PC-3 (cell line): ENCODE data around the gene GRK3. TPM values are rescaled to one million over a fixed set of nuclear protein-coding genes. Genes with fewer than 3 reads are reported as not detected.

Experiments used
- ATAC-seq: fragments of 200-7000 bp; cut with Tn5 transposase; 2 replicates; pipeline ENCODE4 v1.9.1; 2020; ENCODE audit warnings: mild to moderate bottlenecking, moderate library complexity
- BruUV-seq: library from RNA; stranded (reverse); fragments of 400-500 nt; replicated peaks from 2 replicates; lab custom pipeline; 2021; lab: Mats Ljungman, UMichigan
- CTCF ChIA-PET: fragments of 300-600 bp; sonication (Branson Sonifier 250); formaldehyde crosslinking; loops from one replicate; lab custom pipeline; 2022; ENCODE audit warnings: antibody characterized with exemption; lab: Charles Lee
- POLR2A ChIA-PET: fragments of 300-600 bp; sonication (Branson Sonifier 250); formaldehyde crosslinking; loops from one replicate; lab custom pipeline; 2022; ENCODE audit warnings: antibody characterized with exemption; ENCODE audit not compliant: unreplicated experiment; lab: Charles Lee
- DNase-seq: peaks from one replicate; pipeline ENCODE4 v3.0.0-alpha.2; 2015
- H2AFZ ChIP-seq: fragments of 300-600 bp; sonication (generic); 2 replicates; pipeline ENCODE4 v1.6.0; 2016; ENCODE audit warnings: antibody characterized with exemption, low read length
- H3F3A ChIP-seq: fragments of 300-600 bp; sonication (generic); one replicate; pipeline ENCODE4 v1.6.0; 2017; ENCODE audit warnings: antibody characterized with exemption, low read length, control low read depth, mild to moderate bottlenecking; ENCODE audit not compliant: unreplicated experiment
- H3K27ac ChIP-seq: fragments of 300-600 bp; sonication (generic); 2 replicates; pipeline ENCODE4 v1.5.1; 2016; ENCODE audit warnings: mild to moderate bottlenecking, low read length
- H3K27me3 ChIP-seq: fragments of 300-600 bp; sonication (generic); 2 replicates; pipeline ENCODE4 v1.6.1; 2016; ENCODE audit warnings: low read length, mixed read lengths
- H3K36me3 ChIP-seq: fragments of 300-600 bp; sonication (generic); 2 replicates; pipeline ENCODE4 v1.6.1; 2016; ENCODE audit warnings: low read depth, mixed run types, low read length, mixed read lengths
- H3K4me1 ChIP-seq: fragments of 300-600 bp; sonication (generic); 2 replicates; pipeline ENCODE4 v1.5.1; 2016; ENCODE audit warnings: low read length; ENCODE audit not compliant: insufficient read depth
- H3K4me2 ChIP-seq: fragments of 300-600 bp; sonication (generic); 2 replicates; pipeline ENCODE4 v1.6.0; 2016; ENCODE audit warnings: low read length
- H3K4me3 ChIP-seq: fragments of 300-600 bp; sonication (generic); 2 replicates; pipeline ENCODE4 v1.5.1; 2016; ENCODE audit warnings: mild to moderate bottlenecking, low read length, mixed read lengths
- H3K79me2 ChIP-seq: fragments of 300-600 bp; sonication (generic); 2 replicates; pipeline ENCODE4 v1.6.1; 2017; ENCODE audit warnings: low read length, mixed read lengths
- H3K9ac ChIP-seq: fragments of 300-600 bp; sonication (generic); 2 replicates; pipeline ENCODE4 v1.6.0; 2016; ENCODE audit warnings: mild to moderate bottlenecking, low read length
- H3K9me2 ChIP-seq: fragments of 300-600 bp; sonication (generic); replicated peaks from 2 replicates; pipeline ENCODE4 v1.6.1; 2016; ENCODE audit warnings: mixed run types, low read length, mixed read lengths
- H3K9me3 ChIP-seq: fragments of 300-600 bp; sonication (generic); 2 replicates; pipeline ENCODE4 v1.6.1; 2016; ENCODE audit warnings: low read length, mixed read lengths
- H4K20me1 ChIP-seq: fragments of 300-600 bp; sonication (generic); 2 replicates; pipeline ENCODE4 v1.6.1; 2016; ENCODE audit warnings: low read length, mixed read lengths
- EZH2 ChIP-seq: fragments of 300-600 bp; sonication (generic); IDR thresholded peaks from one replicate; pipeline ENCODE4 v1.6.1; 2017; ENCODE audit warnings: antibody characterized with exemption, mild to moderate bottlenecking, low read length; ENCODE audit not compliant: unreplicated experiment
- EZH2phosphoT487 ChIP-seq: fragments of 300-600 bp; sonication (generic); IDR thresholded peaks from 2 replicates; pipeline ENCODE4 v1.6.1; 2018; ENCODE audit warnings: mild to moderate bottlenecking, antibody characterized with exemption, low read length, borderline replicate concordance
- intact Hi-C: fragments of 100-400 bp; cut with micrococcal nuclease; formaldehyde crosslinking; loops from 2 replicates; pipeline ENCODE4 v1.9.0; 2023
- total RNA-seq: library from RNA; depleted of rRNA; stranded (reverse); fragments of >200 nt; gene quantifications from 2 replicates; pipeline ENCODE4 v1.2.3, GENCODE V29; 2014
- TF ChIP-seq, protein P1 (sequence below): fragments of 300-600 bp; sonication (generic); conservative IDR thresholded peaks from 2 replicates; pipeline ENCODE4 v1.5.1; 2017; ENCODE audit warnings: antibody characterized with exemption, low read depth, mild to moderate bottlenecking, low read length

GRK3 gene
- total RNA-seq, 1 experiment from 2014 or later = under 0.01 TPM

DNA sequence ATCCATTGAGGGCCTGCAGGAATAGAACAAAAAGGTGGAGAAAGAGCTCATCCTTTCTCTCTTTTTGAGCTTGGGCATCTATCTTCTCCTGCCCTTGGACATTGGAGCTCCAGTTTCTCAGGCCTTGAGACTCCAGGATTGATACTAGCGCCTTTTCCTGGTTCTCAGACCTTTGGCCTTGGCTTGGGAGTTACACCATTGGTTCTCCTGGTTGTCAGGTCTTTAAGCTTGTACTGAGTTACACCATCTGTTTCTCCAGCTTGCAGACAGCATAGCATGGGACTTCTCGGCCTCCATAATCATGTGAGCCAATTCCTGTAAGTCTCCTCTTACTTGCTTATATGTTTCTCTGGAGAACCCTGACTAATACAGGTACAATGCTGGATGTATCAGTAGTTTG lies 72.6 kb downstream of the GRK3 start:
- H3F3A ChIP-seq = no peaks in the 10 kb centered on the region
- no peaks in the 10 kb centered on the region for H3K36me3 ChIP-seq
- no peak overlapping the region for H3K4me2 ChIP-seq
- POLR2A ChIA-PET = no interaction called here
- TF ChIP-seq, protein P1, sequence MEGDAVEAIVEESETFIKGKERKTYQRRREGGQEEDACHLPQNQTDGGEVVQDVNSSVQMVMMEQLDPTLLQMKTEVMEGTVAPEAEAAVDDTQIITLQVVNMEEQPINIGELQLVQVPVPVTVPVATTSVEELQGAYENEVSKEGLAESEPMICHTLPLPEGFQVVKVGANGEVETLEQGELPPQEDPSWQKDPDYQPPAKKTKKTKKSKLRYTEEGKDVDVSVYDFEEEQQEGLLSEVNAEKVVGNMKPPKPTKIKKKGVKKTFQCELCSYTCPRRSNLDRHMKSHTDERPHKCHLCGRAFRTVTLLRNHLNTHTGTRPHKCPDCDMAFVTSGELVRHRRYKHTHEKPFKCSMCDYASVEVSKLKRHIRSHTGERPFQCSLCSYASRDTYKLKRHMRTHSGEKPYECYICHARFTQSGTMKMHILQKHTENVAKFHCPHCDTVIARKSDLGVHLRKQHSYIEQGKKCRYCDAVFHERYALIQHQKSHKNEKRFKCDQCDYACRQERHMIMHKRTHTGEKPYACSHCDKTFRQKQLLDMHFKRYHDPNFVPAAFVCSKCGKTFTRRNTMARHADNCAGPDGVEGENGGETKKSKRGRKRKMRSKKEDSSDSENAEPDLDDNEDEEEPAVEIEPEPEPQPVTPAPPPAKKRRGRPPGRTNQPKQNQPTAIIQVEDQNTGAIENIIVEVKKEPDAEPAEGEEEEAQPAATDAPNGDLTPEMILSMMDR = no peak
- no peak for TF ChIP-seq EZH2
- no peak for TF ChIP-seq EZH2phosphoT487
- CTCF ChIA-PET = no interaction called here
- H3K27ac ChIP-seq = no peak overlapping the region
- DNase-seq = no peak
- no peaks in the 10 kb centered on the region for H3K79me2 ChIP-seq
- H3K9ac ChIP-seq = no peak overlapping the region
- peaks cover 37% of the 10 kb centered on the region for H3K27me3 ChIP-seq
- no peaks in the 10 kb centered on the region for H3K9me2 ChIP-seq
- H4K20me1 ChIP-seq = no peaks in the 10 kb centered on the region
- no TSS peak for BruUV-seq
- no peak for ATAC-seq
- no peak overlapping the region for H2AFZ ChIP-seq
- H3K4me3 ChIP-seq = no peak overlapping the region
- no peaks in the 10 kb centered on the region for H3K9me3 ChIP-seq
- intact Hi-C loops = no loop called here
- H3K4me1 ChIP-seq = no peaks in the 10 kb centered on the region

DNA sequence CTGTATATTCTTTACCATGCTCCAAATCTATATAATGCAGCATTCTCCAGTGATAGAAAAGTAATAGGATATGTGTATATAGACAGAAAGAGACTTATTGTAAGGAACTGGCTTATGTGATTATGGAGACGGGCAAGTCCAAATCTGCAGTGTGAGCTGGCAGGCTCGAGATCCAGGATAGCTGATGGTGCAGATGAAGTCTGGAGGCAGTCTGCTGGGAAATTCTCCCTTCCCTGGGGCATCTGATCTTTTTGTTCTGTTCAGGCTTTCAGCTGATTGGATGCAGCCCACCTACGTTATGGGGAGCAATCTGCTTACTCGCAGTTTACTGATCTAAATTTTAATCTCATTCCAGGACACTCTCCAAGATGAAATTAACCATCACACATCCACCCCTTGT lies 73.2 kb downstream of the GRK3 start:
- Histone ChIP-seq H3K36me3 (no peaks in the 10 kb centered on the region), H3K9ac (no peak overlapping the region), H4K20me1 (no peaks in the 10 kb centered on the region), H3K4me1 (no peaks in the 10 kb centered on the region), H3K79me2 (no peaks in the 10 kb centered on the region), H3K27me3 (peaks cover 39% of the 10 kb centered on the region), H3K4me3 (no peak overlapping the region), H2AFZ (no peak overlapping the region), H3K9me3 (no peaks in the 10 kb centered on the region), H3K9me2 (no peaks in the 10 kb centered on the region), H3K4me2 (no peak overlapping the region), H3K27ac (no peak overlapping the region), H3F3A (no peaks in the 10 kb centered on the region)
- POLR2A ChIA-PET = no interaction called here
- ATAC-seq = no peak
- BruUV-seq = no TSS peak
- intact Hi-C loops = no loop called here
- no peak for TF ChIP-seq EZH2phosphoT487
- no peak for TF ChIP-seq EZH2
- TF ChIP-seq, protein P1 = no peak
- DNase-seq = no peak
- CTCF ChIA-PET = no interaction called here

DNA sequence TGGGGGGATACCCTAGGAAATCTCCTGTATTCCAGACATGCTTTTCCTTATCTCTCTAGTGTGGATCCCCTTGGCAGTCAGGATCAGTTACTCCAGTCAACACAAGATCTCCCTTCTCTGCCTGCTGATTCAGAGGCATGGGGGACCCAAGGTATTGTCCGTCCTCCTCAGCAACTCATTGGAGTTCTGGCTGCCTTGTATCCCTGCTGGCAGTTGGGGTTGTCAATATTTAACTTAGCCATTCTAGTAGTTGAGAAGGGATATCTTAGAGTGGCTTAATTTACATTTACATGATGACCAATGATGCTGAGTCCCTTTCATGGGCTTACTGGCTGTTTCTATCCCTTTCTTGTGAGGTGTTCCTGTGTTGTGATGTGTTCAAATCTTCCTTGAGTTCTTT lies 74.2 kb downstream of the GRK3 start:
- no peaks in the 10 kb centered on the region for H3K9me2 ChIP-seq
- intact Hi-C loops = no loop called here
- H3K79me2 ChIP-seq = no peaks in the 10 kb centered on the region
- H3K4me1 ChIP-seq = no peaks in the 10 kb centered on the region
- H3K4me2 ChIP-seq = no peak overlapping the region
- no TSS peak for BruUV-seq
- peaks cover 46% of the 10 kb centered on the region for H3K27me3 ChIP-seq
- no peaks in the 10 kb centered on the region for H3K36me3 ChIP-seq
- no peak for DNase-seq
- H2AFZ ChIP-seq = no peak overlapping the region
- POLR2A ChIA-PET = no interaction called here
- no peak overlapping the region for H3K4me3 ChIP-seq
- H3F3A ChIP-seq = no peaks in the 10 kb centered on the region
- no peaks in the 10 kb centered on the region for H4K20me1 ChIP-seq
- H3K9ac ChIP-seq = no peak overlapping the region
- CTCF ChIA-PET = no interaction called here
- ATAC-seq = no peak
- TF ChIP-seq EZH2phosphoT487 = no peak
- no peak for TF ChIP-seq EZH2
- H3K27ac ChIP-seq = no peak overlapping the region
- no peaks in the 10 kb centered on the region for H3K9me3 ChIP-seq
